Stomach (tissue), 9 donors: ENCODE data around the gene WASF2. TPM values are rescaled to one million over a fixed set of nuclear protein-coding genes. Genes with fewer than 3 reads are reported as not detected.

Experiments
- DNase-seq, 2 donors: peaks; one replicate each; pipeline versions ENCODE4 v3.0.0 to v3.0.0-alpha.2; 2013 to 2019
- H3K27ac ChIP-seq, 5 donors: fragments of 200-600 bp in 4 of 5; sonication (generic) in 4 of 5; one replicate each; pipeline ENCODE4 v1.5.1; 2013 to 2019; ENCODE audit warnings: mild to moderate bottlenecking in 1 of 5, moderate library complexity in 1 of 5
- H3K27me3 ChIP-seq, 3 donors: fragments of 200-600 bp; sonication (generic); one replicate each; pipeline ENCODE4 v1.5.1; 2017 to 2019; ENCODE audit warnings: mixed run types in 1 of 3
- H3K36me3 ChIP-seq, 4 donors: fragments of 200-600 bp; sonication (generic); 1 replicate in 3 of 4; 2 replicates in 1 of 4; pipeline ENCODE4 v1.5.1; 2016 to 2019
- H3K4me1 ChIP-seq, 4 donors: fragments of 200-600 bp; sonication (generic); one replicate each; pipeline ENCODE4 v1.5.1; 2016 to 2019
- H3K4me3 ChIP-seq, 4 donors: fragments of 200-600 bp; sonication (generic) in 3 of 4; one replicate each; pipeline ENCODE4 v1.5.1; 2016 to 2019; ENCODE audit warnings: mild to moderate bottlenecking in 1 of 4
- H3K9me3 ChIP-seq, 4 donors: fragments of 200-600 bp; sonication (generic); one replicate each; pipeline ENCODE4 v1.5.1; 2016 to 2019
- EP300 ChIP-seq: sonication (generic); formaldehyde crosslinking; IDR thresholded peaks from one replicate; pipeline ENCODE4 v1.6.1; 2017; ENCODE audit warnings: antibody characterized with exemption
- POLR2A ChIP-seq, 4 donors: fragments of 450-650 bp; IDR thresholded peaks; one replicate each; pipeline ENCODE4 v1.6.1; 2016; ENCODE audit warnings: antibody characterized with exemption in 4 of 4, control low read depth in 2 of 4, mild to moderate bottlenecking in 1 of 4, moderate library complexity in 1 of 4
- POLR2AphosphoS5 ChIP-seq, 3 donors: sonication (generic); formaldehyde crosslinking; IDR thresholded peaks; one replicate each; pipeline ENCODE4 v1.6.1; 2016; ENCODE audit warnings: antibody characterized with exemption in 3 of 3
- WGBS, 5 donors: extraction: QIAGEN DNeasy Blood & Tissue Kit in 3 of 5; methylation state at CpG; one replicate each; pipeline versions ENCODE4 v1.1.5 to v1.1.7; 2013 to 2018; 5-methylcytosine and 5-hydroxymethylcytosine counted together
- intact Hi-C: fragments of 100-400 bp; cut with DNase I; formaldehyde crosslinking; loops from one replicate; pipeline ENCODE4 v1.15.1; 2023; ENCODE audit warnings: low total_unique reads
- polyA plus RNA-seq, 3 donors: library from polyadenylated mRNA; stranded (reverse); fragments of 200-250 nt; gene quantifications; one replicate each; pipeline ENCODE4 v1.2.3, GENCODE V29; 2013
- total RNA-seq, 5 donors: library from RNA; depleted of rRNA; stranded (reverse); fragments of >200 nt; gene quantifications; one replicate each; pipeline versions ENCODE4 v1.1.0 to v1.2.3, GENCODE V29; 2014 to 2016
- TF ChIP-seq, protein P1 (sequence below), 7 experiments: fragments of 450-650 bp in 4 of 7; fragments of 200-600 bp in 3 of 7; sonication (generic) in 3 of 7; IDR thresholded peaks; one replicate each; pipeline ENCODE4 v1.5.1; 2016 to 2019; ENCODE audit warnings: antibody characterized with exemption in 7 of 7, control low read depth in 2 of 7, mild to moderate bottlenecking in 1 of 7
- donor health status: healthy with polysubstance abuse.
- donor health status: Bipolar disorder and iron deficiency.
- donor health status: healthy.

Gene WASF2
- total and polyA plus RNA-seq, 8 donors: 24.7 to 82.1 (median 54.7) TPM

DNA sequence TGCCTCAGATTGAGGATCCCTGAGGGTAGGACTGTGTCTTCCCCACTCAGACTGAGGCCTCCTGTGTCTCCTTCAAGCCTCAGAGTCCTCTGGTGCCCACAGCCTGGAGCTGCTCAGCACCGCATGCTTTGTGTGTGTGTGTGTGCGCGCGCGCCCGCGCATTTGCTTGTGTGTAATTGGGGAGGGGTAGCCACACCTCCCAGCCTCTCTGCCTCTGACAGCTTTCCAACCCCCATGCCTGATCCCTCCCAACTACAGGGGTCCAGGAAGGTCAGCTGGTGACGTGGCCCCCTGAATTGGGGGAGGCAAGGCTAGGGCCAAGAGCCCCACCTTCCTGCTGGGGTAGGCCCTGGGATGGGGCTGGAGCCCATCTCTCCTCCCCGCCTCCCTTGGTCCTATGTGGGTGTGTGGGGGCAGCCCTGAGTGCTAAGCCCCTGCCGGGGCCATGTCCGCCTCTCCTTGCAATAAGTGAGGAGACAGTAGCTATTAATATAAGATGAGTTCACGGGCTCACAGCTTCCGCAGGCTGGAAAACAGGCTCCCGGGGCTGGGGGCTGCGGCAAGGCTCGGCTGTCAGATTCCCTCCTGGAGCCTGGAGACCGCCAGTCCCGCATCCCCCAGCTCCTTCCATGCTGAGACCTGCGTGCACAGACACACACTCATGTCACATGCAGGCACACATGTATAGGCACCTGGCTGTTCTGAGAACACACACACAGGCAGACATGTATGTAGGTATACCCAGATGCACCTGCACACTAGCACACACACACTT is 90.5 kb downstream of the WASF2 start:
- peaks cover 0 to 7% (median 5%) of the 10 kb centered on the region in 4 donors for H3K36me3 ChIP-seq
- H3K4me3 ChIP-seq: no peak overlapping the region
- intact Hi-C loops: loop anchor here (5.0 kb wide), 1 partner anchor 208 kb away; no protein-coding TSS in a partner anchor
- TF ChIP-seq EP300: no peak
- TF ChIP-seq POLR2AphosphoS5 (IDR thresholded peaks at IDR 0.05): no peak
- TF ChIP-seq, protein P1, sequence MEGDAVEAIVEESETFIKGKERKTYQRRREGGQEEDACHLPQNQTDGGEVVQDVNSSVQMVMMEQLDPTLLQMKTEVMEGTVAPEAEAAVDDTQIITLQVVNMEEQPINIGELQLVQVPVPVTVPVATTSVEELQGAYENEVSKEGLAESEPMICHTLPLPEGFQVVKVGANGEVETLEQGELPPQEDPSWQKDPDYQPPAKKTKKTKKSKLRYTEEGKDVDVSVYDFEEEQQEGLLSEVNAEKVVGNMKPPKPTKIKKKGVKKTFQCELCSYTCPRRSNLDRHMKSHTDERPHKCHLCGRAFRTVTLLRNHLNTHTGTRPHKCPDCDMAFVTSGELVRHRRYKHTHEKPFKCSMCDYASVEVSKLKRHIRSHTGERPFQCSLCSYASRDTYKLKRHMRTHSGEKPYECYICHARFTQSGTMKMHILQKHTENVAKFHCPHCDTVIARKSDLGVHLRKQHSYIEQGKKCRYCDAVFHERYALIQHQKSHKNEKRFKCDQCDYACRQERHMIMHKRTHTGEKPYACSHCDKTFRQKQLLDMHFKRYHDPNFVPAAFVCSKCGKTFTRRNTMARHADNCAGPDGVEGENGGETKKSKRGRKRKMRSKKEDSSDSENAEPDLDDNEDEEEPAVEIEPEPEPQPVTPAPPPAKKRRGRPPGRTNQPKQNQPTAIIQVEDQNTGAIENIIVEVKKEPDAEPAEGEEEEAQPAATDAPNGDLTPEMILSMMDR (IDR thresholded peaks at IDR 0.05): no peak
- TF ChIP-seq POLR2A (IDR thresholded peaks at IDR 0.05): no peak
- H3K27ac ChIP-seq: no peak overlapping the region
- 36 to 55% (median 41%) methylated on average over 9 to 19 of the region's 19 CpGs for WGBS, 5 donors
- H3K27me3 ChIP-seq: no peaks in the 10 kb centered on the region
- peaks cover 35 to 67% (median 51%) of the 10 kb centered on the region in 4 donors for H3K4me1 ChIP-seq
- peak in 1 of 2 donors; percentile 80 for DNase-seq
- H3K9me3 ChIP-seq: no peaks in the 10 kb centered on the region

DNA sequence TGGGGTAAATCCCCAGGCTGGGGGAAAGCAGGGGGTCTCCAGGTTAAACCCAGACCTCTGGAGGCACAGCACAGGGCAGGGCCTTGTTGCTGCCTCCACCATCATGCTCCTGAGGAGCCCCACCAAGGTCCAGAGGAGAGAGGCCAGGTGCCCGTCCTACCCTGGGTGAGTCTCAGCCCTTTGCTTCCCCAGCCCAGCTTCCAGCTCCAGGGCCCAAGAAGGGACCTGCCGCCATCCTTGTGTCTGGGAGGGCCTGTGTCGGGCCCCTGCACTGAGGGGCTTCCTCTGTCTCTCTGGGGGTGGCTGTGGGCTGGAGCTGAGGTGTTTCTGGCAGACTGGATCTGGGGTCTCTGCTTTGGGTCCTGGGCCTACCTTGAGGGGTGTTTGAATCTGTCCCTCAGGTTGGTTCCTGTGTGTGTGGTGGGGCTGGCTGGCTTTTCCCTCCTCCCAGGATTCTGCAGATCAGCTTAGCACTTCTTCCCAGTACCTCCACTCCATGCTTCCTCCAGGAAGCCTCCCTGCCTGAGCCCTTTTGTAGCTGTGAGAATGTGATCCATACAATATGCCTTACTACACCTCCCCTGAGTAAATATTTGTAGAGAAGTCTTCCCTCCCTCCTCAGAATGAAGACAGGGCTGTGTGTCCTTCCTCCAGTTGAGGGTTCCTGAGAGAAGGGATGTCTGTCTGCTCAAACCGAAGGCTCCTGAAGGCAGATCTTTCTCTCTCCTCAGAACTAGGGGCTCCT is 91.4 kb downstream of the WASF2 start:
- Histone ChIP-seq H3K27ac (no peak overlapping the region), H3K27me3 (no peaks in the 10 kb centered on the region), H3K4me1 (peaks cover 26 to 58% (median 43%) of the 10 kb centered on the region in 4 donors), H3K9me3 (no peaks in the 10 kb centered on the region), H3K4me3 (no peak overlapping the region), H3K36me3 (peaks cover 0 to under 1% (median 0%) of the 10 kb centered on the region in 4 donors)
- DNase-seq: no peak
- intact Hi-C loops: loop anchor here (5.0 kb wide), 1 partner anchor 209 kb away; no protein-coding TSS in a partner anchor
- WGBS, 5 donors: 53 to 75% (median 68%) methylated on average over 1 to 4 of the region's 4 CpGs
- TF ChIP-seq EP300 (no peak), POLR2A (IDR thresholded peaks at IDR 0.05) (no peak), POLR2AphosphoS5 (IDR thresholded peaks at IDR 0.05) (no peak)
- TF ChIP-seq, protein P1 (IDR thresholded peaks at IDR 0.05): no peak

DNA sequence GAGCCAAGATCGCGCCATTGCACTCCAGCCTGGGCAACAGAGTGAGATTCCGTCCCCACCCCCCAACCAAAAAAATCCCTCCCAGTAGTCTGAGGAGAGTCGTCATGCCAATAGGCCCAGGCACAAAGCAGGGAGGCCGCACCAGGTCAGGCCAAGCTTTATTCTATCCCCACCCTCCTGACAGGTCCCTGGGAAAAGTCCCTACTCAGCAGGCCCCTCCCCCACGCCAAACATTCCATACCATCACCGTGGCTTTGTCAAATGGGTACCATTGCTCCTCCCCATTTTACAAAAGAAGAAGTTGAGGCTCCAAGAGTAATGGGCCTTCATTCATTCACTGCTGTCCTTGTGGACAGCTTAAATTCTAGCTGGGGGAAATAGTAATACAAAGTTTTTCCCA is 92.2 kb downstream of the WASF2 start:
- Histone ChIP-seq H3K9me3 (no peaks in the 10 kb centered on the region), H3K4me1 (peaks cover 19 to 55% (median 38%) of the 10 kb centered on the region in 4 donors), H3K27ac (no peak overlapping the region), H3K27me3 (no peaks in the 10 kb centered on the region), H3K36me3 (no peaks in the 10 kb centered on the region), H3K4me3 (no peak overlapping the region)
- DNase-seq: peak in 1 of 2 donors; percentile 30
- TF ChIP-seq POLR2A (IDR thresholded peaks at IDR 0.05) (no peak), EP300 (no peak), POLR2AphosphoS5 (IDR thresholded peaks at IDR 0.05) (no peak)
- TF ChIP-seq, protein P1 (IDR thresholded peaks at IDR 0.05): no peak
- WGBS, 5 donors: 59 to 67% (median 60%) methylated on average over 7 of the region's 7 CpGs
- intact Hi-C loops: loop anchor here (5.0 kb wide), 1 partner anchor 210 kb away; no protein-coding TSS in a partner anchor

DNA sequence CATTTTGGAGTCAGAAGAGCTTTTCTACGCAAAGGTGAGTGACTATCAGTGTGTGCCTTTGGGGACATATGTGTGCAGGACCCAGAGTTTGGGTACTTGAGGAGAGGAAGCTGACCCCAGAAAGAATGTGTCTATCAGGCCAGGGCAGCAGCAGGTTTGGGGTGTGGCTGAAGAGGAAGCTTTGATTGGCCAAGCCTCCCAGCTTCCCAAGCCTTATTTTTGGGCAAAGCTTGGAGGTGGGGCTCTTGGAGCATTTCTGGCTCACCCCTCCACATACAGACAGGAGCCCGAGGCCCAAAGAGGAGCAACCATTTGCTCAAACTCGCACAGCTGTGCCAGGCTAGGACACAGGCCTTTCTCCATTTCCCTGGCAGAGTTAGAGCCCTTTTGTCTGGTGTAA is 92.9 kb downstream of the WASF2 start:
- no peak for TF ChIP-seq EP300
- TF ChIP-seq POLR2AphosphoS5 (IDR thresholded peaks at IDR 0.05): no peak
- TF ChIP-seq, protein P1 (IDR thresholded peaks at IDR 0.05): no peak
- no peak for TF ChIP-seq POLR2A (IDR thresholded peaks at IDR 0.05)
- H3K27ac ChIP-seq: no peak overlapping the region
- no peak for DNase-seq
- no peaks in the 10 kb centered on the region for H3K36me3 ChIP-seq
- H3K9me3 ChIP-seq: no peaks in the 10 kb centered on the region
- H3K4me3 ChIP-seq: no peak overlapping the region
- intact Hi-C loops: loop anchor here (5.0 kb wide), 1 partner anchor 210 kb away; no protein-coding TSS in a partner anchor
- H3K4me1 ChIP-seq: peaks cover 18 to 55% (median 38%) of the 10 kb centered on the region in 4 donors
- H3K27me3 ChIP-seq: no peaks in the 10 kb centered on the region
- 63 to 83% (median 69%) methylated on average over 2 to 3 of the region's 3 CpGs for WGBS, 5 donors
